HCT116 (cell line): ENCODE data around the gene SLC6A19. TPM values are rescaled to one million over a fixed set of nuclear protein-coding genes. Genes with fewer than 3 reads are reported as not detected.

ENCODE experiments used
- ATAC-seq: fragments of 200-7000 bp; cut with Tn5 transposase; 2 replicates; pipeline ENCODE4 v1.9.1; 2020; ENCODE audit warnings: mild to moderate bottlenecking, moderate library complexity
- BruUV-seq: library from RNA; stranded (reverse); fragments of 400-500 nt; replicated peaks from 2 replicates; lab custom pipeline; 2021; lab: Mats Ljungman, UMichigan
- CTCF ChIA-PET: fragments of 300-600 bp; sonication (Branson Sonifier 250); formaldehyde crosslinking; loops from one replicate; lab custom pipeline; 2021; ENCODE audit warnings: antibody characterized with exemption; lab: Charles Lee
- POLR2A ChIA-PET: fragments of 300-600, 350-600 bp; sonication (Branson Sonifier 250); formaldehyde crosslinking; loops from one replicate; lab custom pipeline; 2021; ENCODE audit warnings: antibody characterized with exemption; lab: Charles Lee
- RAD21 ChIA-PET, 2 experiments: fragments of 300-600 bp; sonication (Branson Sonifier 250); formaldehyde crosslinking; loops; one replicate each; lab custom pipeline; 2023; ENCODE audit warnings: low total read pairs in 2 of 2; ENCODE audit not compliant: uncharacterized antibody in 2 of 2, unreplicated experiment in 2 of 2, low non-redundant PET in 1 of 2; lab: Charles Lee
- DNase-seq: peaks from one replicate; pipeline ENCODE4 v3.0.0-alpha.2; 2010; ENCODE audit warnings: low read depth, low spot score
- H2AFZ ChIP-seq: fragments of 200-600 bp; shearing (Covaris generic), sonication (generic); 2 replicates; pipeline ENCODE4 v1.6.1; 2017; ENCODE audit warnings: low read depth, mixed run types, mixed read lengths, antibody characterized with exemption, low read length; ENCODE audit not compliant: poor library complexity, severe bottlenecking
- H3K27ac ChIP-seq: 2 replicates; pipeline ENCODE4 v1.5.1; 2012; ENCODE audit warnings: low read depth, low read length
- H3K27me3 ChIP-seq: fragments of 200-600 bp; sonication (generic); 2 replicates; pipeline ENCODE4 v1.6.1; 2016; ENCODE audit warnings: mixed run types, low read length, mixed read lengths; ENCODE audit not compliant: insufficient read depth
- H3K36me3 ChIP-seq, 2 experiments: fragments of 200-500 bp in 1 of 2; fragments of 200-600 bp in 1 of 2; sonication (Bioruptor generic) in 1 of 2; sonication (generic) in 1 of 2; 2 replicates each; pipeline versions ENCODE4 v1.5.1 to v1.6.1; 2014 to 2016; ENCODE audit warnings: low read length in 2 of 2, inconsistent platforms in 1 of 2, mixed read lengths in 1 of 2, mixed run types in 1 of 2; ENCODE audit not compliant: insufficient read depth in 2 of 2, control insufficient read depth in 1 of 2
- H3K4me1 ChIP-seq, 2 experiments: fragments of 200-600 bp in 1 of 2; sonication (generic) in 1 of 2; 2 replicates each; pipeline versions ENCODE4 v1.5.1 to v1.6.1; 2012 to 2017; ENCODE audit warnings: low read length in 2 of 2, inconsistent platforms in 1 of 2, mild to moderate bottlenecking in 1 of 2, mixed read lengths in 1 of 2, mixed run types in 1 of 2, moderate library complexity in 1 of 2; ENCODE audit not compliant: insufficient read depth in 2 of 2, control insufficient read depth in 1 of 2
- H3K4me2 ChIP-seq: fragments of 200-600 bp; sonication (generic); 2 replicates; pipeline ENCODE4 v1.6.1; 2017; ENCODE audit warnings: mixed run types, low read length, mixed read lengths
- H3K4me3 ChIP-seq, 2 experiments: fragments of 200-600 bp in 1 of 2; sonication (generic) in 1 of 2; replicated peaks in 1 of 2; 2 replicates each; pipeline ENCODE4 v1.5.1; 2011 to 2016; ENCODE audit warnings: low read length in 2 of 2, control low read depth in 1 of 2, low read depth in 1 of 2, mild to moderate bottlenecking in 1 of 2, mixed read lengths in 1 of 2, mixed run types in 1 of 2
- H3K79me2 ChIP-seq: fragments of 200-600 bp; sonication (generic); 2 replicates; pipeline ENCODE4 v1.6.1; 2017; ENCODE audit warnings: mild to moderate bottlenecking, mixed run types, low read length, moderate library complexity, mixed read lengths; ENCODE audit not compliant: insufficient read depth
- H3K9ac ChIP-seq: fragments of 200-600 bp; sonication (generic); 2 replicates; pipeline ENCODE4 v1.6.1; 2016; ENCODE audit warnings: low read length, mixed read lengths
- H3K9me2 ChIP-seq: fragments of 200-600 bp; sonication (generic), shearing (Covaris generic); 2 replicates; pipeline ENCODE4 v1.6.1; 2017; ENCODE audit warnings: mixed run types, mild to moderate bottlenecking, moderate library complexity; ENCODE audit not compliant: insufficient read depth
- H3K9me3 ChIP-seq, 2 experiments: fragments of 200-500 bp in 1 of 2; fragments of 200-600 bp in 1 of 2; sonication (Bioruptor generic) in 1 of 2; sonication (generic) in 1 of 2; 2 replicates each; pipeline ENCODE4 v1.6.1; 2014 to 2017; ENCODE audit warnings: low read length in 2 of 2, mixed read lengths in 2 of 2, inconsistent platforms in 1 of 2, low read depth in 1 of 2, mild to moderate bottlenecking in 1 of 2, mixed run types in 1 of 2, moderate library complexity in 1 of 2; ENCODE audit not compliant: control insufficient read depth in 1 of 2, insufficient read depth in 1 of 2
- H4K20me1 ChIP-seq: fragments of 200-600 bp; sonication (generic), shearing (Covaris generic); 2 replicates; pipeline ENCODE4 v1.6.1; 2017; ENCODE audit warnings: mixed run types, mild to moderate bottlenecking, moderate library complexity; ENCODE audit not compliant: insufficient read depth
- CTCF ChIP-seq, 3 experiments: fragments of 200-600 bp in 1 of 3; sonication (generic) in 1 of 3; IDR thresholded peaks in 2 of 3; conservative IDR thresholded peaks in 1 of 3; 2 replicates each; pipeline ENCODE4 v1.5.1; 2012 to 2017; ENCODE audit warnings: low read depth in 2 of 3, low read length in 2 of 3, antibody characterized with exemption in 1 of 3, borderline replicate concordance in 1 of 3, control low read depth in 1 of 3, mild to moderate bottlenecking in 1 of 3, mixed read lengths in 1 of 3, mixed run types in 1 of 3, moderate library complexity in 1 of 3; ENCODE audit not compliant: insufficient read depth in 1 of 3
- FOSL1 ChIP-seq: IDR thresholded peaks from 2 replicates; pipeline ENCODE4 v1.6.1; 2012; ENCODE audit warnings: low read depth
- JUND ChIP-seq: IDR thresholded peaks from 2 replicates; pipeline ENCODE4 v1.6.1; 2012
- POLR2AphosphoS5 ChIP-seq: IDR thresholded peaks from 2 replicates; pipeline ENCODE4 v1.6.1; 2011; ENCODE audit warnings: mild to moderate bottlenecking, low read depth, low read length, moderate library complexity
- intact Hi-C: fragments of 100-400 bp; cut with micrococcal nuclease; formaldehyde crosslinking; loops from 2 replicates; pipeline ENCODE4 v1.10.0; 2022
- total RNA-seq: library from RNA; stranded (reverse); gene quantifications from one replicate; pipeline ENCODE4 v1.2.1, GENCODE V29; 2021; ENCODE audit not compliant: unreplicated experiment
- TF ChIP-seq, protein P1 (sequence below): IDR thresholded peaks from 2 replicates; pipeline ENCODE4 v1.6.1; 2011; ENCODE audit warnings: mild to moderate bottlenecking, low read length, moderate library complexity; ENCODE audit not compliant: insufficient replicate concordance; ENCODE audit errors: extremely low read depth

The SLC6A19 gene
- total RNA-seq, 1 experiment from 2014 or later, result not detected

GRCh38 chr5:1214936-1215220, 13.5 kb downstream of the SLC6A19 start:
- no peaks in the 10 kb centered on the region for H3K27me3 ChIP-seq
- ChIA-PET CTCF (no interaction called here), POLR2A (no interaction called here)

More at GRCh38 chr5:1214936-1215220, 13.5 kb downstream of the SLC6A19 start:
- Histone ChIP-seq H4K20me1 (no peaks in the 10 kb centered on the region), H3K9me2 (no peaks in the 10 kb centered on the region), H3K27ac (no peak overlapping the region), H3K36me3 (no peaks in the 10 kb centered on the region), H2AFZ (no peak overlapping the region), H3K9ac (no peak overlapping the region), H3K79me2 (no peaks in the 10 kb centered on the region), H3K4me3 (no peak overlapping the region), H3K4me1 (peaks cover 0 to 5% of the 10 kb centered on the region in 2 experiments; a peak in 1 of 4 replicates), H3K9me3 (no peaks in the 10 kb centered on the region; a peak in 1 of 4 replicates), H3K4me2 (no peak overlapping the region)
- no TSS peak for BruUV-seq
- intact Hi-C loops, result no loop called here
- no peak for ATAC-seq
- DNase-seq, result no peak
- TF ChIP-seq FOSL1, result no peak
- no peak for TF ChIP-seq POLR2AphosphoS5
- TF ChIP-seq, protein P1, sequence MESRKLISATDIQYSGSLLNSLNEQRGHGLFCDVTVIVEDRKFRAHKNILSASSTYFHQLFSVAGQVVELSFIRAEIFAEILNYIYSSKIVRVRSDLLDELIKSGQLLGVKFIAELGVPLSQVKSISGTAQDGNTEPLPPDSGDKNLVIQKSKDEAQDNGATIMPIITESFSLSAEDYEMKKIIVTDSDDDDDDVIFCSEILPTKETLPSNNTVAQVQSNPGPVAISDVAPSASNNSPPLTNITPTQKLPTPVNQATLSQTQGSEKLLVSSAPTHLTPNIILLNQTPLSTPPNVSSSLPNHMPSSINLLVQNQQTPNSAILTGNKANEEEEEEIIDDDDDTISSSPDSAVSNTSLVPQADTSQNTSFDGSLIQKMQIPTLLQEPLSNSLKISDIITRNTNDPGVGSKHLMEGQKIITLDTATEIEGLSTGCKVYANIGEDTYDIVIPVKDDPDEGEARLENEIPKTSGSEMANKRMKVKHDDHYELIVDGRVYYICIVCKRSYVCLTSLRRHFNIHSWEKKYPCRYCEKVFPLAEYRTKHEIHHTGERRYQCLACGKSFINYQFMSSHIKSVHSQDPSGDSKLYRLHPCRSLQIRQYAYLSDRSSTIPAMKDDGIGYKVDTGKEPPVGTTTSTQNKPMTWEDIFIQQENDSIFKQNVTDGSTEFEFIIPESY, result no peak
- TF ChIP-seq JUND, result no peak
- TF ChIP-seq CTCF (IDR thresholded peaks at IDR 0.05 in 2 of 3, conservative IDR thresholded peaks at IDR 0.05 in 1 of 3; ENCODE audit: borderline replicate concordance in 1 of 3, insufficient read depth in 1 of 3, low read depth in 2 of 3, low read length in 2 of 3), result no peak
- RAD21 ChIA-PET, result no interaction called here
